Activated CD4-positive, CD25-positive, alpha-beta regulatory T cell treated with anti-CD3 and anti-CD28 coated beads, Interleukin-2, amount 50 U/mL, for 72 hours (primary cell): ENCODE results near the gene COL2A1.
A peak's percentile ranks its signal among the peaks of the same experiment; 100 is the strongest.

Experiments used
- DNase-seq: peaks from one replicate; pipeline ENCODE4 v3.0.0; 2021

COL2A1 gene

GRCh38 chr12:47942614-47943225 is 61.6 kb downstream of the COL2A1 start:
- no peak for DNase-seq

GRCh38 chr12:47941871-47942613 is 62.2 kb downstream of the COL2A1 start:
- peak; percentile 45 for DNase-seq

GRCh38 chr12:47941475-47941780 is 62.8 kb downstream of the COL2A1 start:
- DNase-seq = no peak

- no peak for DNase-seq
Observed at GRCh38 chr12:47940773-47941474, 63.4 kb downstream of the COL2A1 start.

- no peak for DNase-seq
Observed at GRCh38 chr12:47939009-47939601, 65.2 kb downstream of the COL2A1 start.

- DNase-seq = no peak
Observed at GRCh38 chr12:47938594-47938993, 65.7 kb downstream of the COL2A1 start.

GRCh38 chr12:47938093-47938492 is 66.2 kb downstream of the COL2A1 start:
- no peak for DNase-seq

- no peak for DNase-seq
Observed at GRCh38 chr12:47935184-47935583, 69.1 kb downstream of the COL2A1 start.

GRCh38 chr12:47931187-47931586 is 73.1 kb downstream of the COL2A1 start:
- DNase-seq = no peak

- DNase-seq = no peak
Observed at GRCh38 chr12:47930634-47931033, 73.6 kb downstream of the COL2A1 start.

- no peak for DNase-seq
Observed at GRCh38 chr12:47927346-47927745, 76.9 kb downstream of the COL2A1 start.
